RWPE2 (cell line): ENCODE results near the gene PPP1R7.

ENCODE experiments used
- ATAC-seq: fragments of 200-7000 bp; cut with Tn5 transposase; 3 replicates; pipeline ENCODE4 v1.9.1; 2021; ENCODE audit warnings: low read depth
- DNase-seq: peaks from one replicate; pipeline ENCODE4 v3.0.0-alpha.2; 2020; ENCODE audit warnings: low spot score
- H3K27ac ChIP-seq: fragments of 450-650 bp; 2 replicates; pipeline ENCODE4 v1.5.1; 2017; ENCODE audit warnings: mild to moderate bottlenecking; ENCODE audit not compliant: poor library complexity, severe bottlenecking
- H3K27me3 ChIP-seq: fragments of 250-450 bp; sonication (Bioruptor Pico); 2 replicates; pipeline ENCODE4 v1.5.1; 2021; ENCODE audit warnings: mild to moderate bottlenecking, moderate library complexity; ENCODE audit not compliant: insufficient read depth, poor library complexity, severe bottlenecking
- H3K36me3 ChIP-seq: fragments of 250-450 bp; sonication (Bioruptor Pico); 2 replicates; pipeline ENCODE4 v1.5.1; 2020; ENCODE audit warnings: low read depth, mild to moderate bottlenecking, moderate library complexity
- H3K4me1 ChIP-seq: fragments of 250-450 bp; sonication (Bioruptor Pico); 2 replicates; pipeline ENCODE4 v1.5.1; 2021; ENCODE audit warnings: mild to moderate bottlenecking, moderate library complexity; ENCODE audit not compliant: insufficient read depth, poor library complexity, severe bottlenecking
- H3K4me3 ChIP-seq: fragments of 250-450 bp; sonication (Bioruptor Pico); 2 replicates; pipeline ENCODE4 v1.5.1; 2021; ENCODE audit warnings: mild to moderate bottlenecking, moderate library complexity; ENCODE audit not compliant: severe bottlenecking
- H3K9me3 ChIP-seq: fragments of 250-450 bp; sonication (Bioruptor Pico); 2 replicates; pipeline ENCODE4 v1.5.1; 2021; ENCODE audit warnings: mild to moderate bottlenecking, moderate library complexity; ENCODE audit not compliant: severe bottlenecking
- TF ChIP-seq, protein P1 (sequence below): fragments of 450-650 bp; IDR thresholded peaks from one replicate; pipeline ENCODE4 v1.5.1; 2017; ENCODE audit warnings: mild to moderate bottlenecking, moderate library complexity; ENCODE audit not compliant: poor library complexity, severe bottlenecking

Gene PPP1R7

DNA sequence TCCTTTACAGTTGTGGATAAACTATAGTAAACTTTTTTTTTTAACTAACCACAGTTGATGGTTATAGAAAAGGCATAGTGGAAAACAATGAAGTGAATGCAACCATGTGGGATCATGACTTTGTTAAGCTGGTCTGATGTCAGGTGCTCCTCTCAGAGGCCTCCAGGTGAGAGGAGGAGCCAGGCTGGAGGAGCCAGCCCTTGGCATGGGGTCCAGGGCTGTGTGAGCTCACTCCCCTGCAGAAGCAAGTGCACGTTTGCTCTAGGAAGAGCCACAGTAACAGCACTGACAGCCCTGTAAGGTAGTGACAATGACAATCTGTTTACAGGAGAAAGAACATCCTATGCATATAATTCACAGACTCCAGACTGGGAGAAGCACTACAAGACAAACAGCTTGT is 5.7 kb downstream of the PPP1R7 start:
- peaks cover 3% of the 10 kb centered on the region for H3K4me1 ChIP-seq
- TF ChIP-seq, protein P1, sequence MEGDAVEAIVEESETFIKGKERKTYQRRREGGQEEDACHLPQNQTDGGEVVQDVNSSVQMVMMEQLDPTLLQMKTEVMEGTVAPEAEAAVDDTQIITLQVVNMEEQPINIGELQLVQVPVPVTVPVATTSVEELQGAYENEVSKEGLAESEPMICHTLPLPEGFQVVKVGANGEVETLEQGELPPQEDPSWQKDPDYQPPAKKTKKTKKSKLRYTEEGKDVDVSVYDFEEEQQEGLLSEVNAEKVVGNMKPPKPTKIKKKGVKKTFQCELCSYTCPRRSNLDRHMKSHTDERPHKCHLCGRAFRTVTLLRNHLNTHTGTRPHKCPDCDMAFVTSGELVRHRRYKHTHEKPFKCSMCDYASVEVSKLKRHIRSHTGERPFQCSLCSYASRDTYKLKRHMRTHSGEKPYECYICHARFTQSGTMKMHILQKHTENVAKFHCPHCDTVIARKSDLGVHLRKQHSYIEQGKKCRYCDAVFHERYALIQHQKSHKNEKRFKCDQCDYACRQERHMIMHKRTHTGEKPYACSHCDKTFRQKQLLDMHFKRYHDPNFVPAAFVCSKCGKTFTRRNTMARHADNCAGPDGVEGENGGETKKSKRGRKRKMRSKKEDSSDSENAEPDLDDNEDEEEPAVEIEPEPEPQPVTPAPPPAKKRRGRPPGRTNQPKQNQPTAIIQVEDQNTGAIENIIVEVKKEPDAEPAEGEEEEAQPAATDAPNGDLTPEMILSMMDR, result no peak
- no peak for DNase-seq
- no peak overlapping the region for H3K4me3 ChIP-seq
- no peaks in the 10 kb centered on the region for H3K9me3 ChIP-seq
- H3K27ac ChIP-seq, result no peak overlapping the region
- no peaks in the 10 kb centered on the region for H3K27me3 ChIP-seq
- peaks cover 22% of the 10 kb centered on the region; the same call in 1 of the 2 replicates for H3K36me3 ChIP-seq
- no peak for ATAC-seq

- DNase-seq, result no peak
- no peaks in the 10 kb centered on the region for H3K27me3 ChIP-seq
- TF ChIP-seq, protein P1, result no peak
- ATAC-seq, result no peak
- H3K27ac ChIP-seq, result no peak overlapping the region
- H3K4me1 ChIP-seq, result no peaks in the 10 kb centered on the region
- H3K4me3 ChIP-seq, result no peak overlapping the region
- H3K9me3 ChIP-seq, result no peaks in the 10 kb centered on the region
- peaks cover 22% of the 10 kb centered on the region; the same call in 1 of the 2 replicates for H3K36me3 ChIP-seq
Measured at GRCh38 chr2:241156971-241157441, 6.7 kb downstream of the PPP1R7 start.

DNA sequence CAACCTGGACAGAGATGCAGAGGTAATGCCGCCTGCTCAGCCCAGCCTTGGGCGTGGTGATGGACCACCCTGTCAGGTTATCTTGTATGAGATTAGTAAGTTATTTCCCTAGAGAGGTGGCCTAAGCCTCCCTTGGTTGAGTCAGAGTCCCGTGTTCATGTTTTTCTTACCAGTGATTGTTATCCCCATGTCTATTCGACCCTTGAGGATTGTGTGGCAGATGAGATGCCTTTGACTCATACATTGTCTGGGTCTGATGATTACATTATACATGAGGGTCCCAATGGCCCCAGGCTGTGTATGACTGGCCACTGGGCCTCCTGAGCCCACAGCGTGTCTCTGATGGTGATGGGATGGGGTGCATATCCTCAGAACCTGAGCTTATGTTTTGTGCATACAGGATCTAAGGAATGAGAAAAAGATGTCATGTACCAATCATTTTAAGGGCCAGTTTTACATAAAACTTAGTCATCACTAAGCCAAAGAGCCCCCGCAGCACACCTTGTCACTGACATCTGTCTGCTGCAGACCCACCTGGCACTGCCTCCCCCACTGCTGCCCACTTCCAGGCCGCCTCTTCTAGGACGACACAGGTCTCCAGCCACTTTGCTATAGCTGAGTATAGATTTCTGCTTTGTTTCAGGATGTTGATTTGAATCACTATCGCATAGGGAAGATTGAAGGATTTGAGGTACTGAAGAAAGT is 7.7 kb downstream of the PPP1R7 start:
- TF ChIP-seq, protein P1, result no peak
- DNase-seq (no peak), ATAC-seq (no peak)
- H3K27ac ChIP-seq, result no peak overlapping the region
- H3K9me3 ChIP-seq, result no peaks in the 10 kb centered on the region
- H3K4me1 ChIP-seq, result no peaks in the 10 kb centered on the region
- H3K4me3 ChIP-seq, result no peak overlapping the region
- H3K36me3 ChIP-seq, result peaks cover 22% of the 10 kb centered on the region
- no peaks in the 10 kb centered on the region for H3K27me3 ChIP-seq

DNA sequence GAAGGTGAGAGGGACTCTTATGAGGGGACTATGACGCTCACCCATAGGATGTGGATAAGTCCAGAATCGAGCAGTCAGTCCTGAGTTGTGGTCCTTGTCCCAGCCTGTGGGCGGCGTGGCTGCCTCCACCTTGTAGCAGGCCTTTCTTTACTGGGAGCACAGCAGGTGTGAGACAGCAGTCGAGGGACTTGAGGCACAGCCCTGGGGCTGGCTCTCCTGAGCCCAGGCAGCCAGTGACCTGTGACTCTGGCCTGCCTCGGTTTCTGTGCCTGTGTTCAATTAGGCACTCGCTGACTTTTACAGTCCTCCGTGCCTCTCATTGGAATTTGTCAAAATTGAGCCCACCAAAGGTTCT is 8.3 kb downstream of the PPP1R7 start:
- DNase-seq (no peak), ATAC-seq (no peak)
- Histone ChIP-seq H3K27me3 (no peaks in the 10 kb centered on the region), H3K27ac (no peak overlapping the region), H3K36me3 (peaks cover 28% of the 10 kb centered on the region), H3K4me1 (no peaks in the 10 kb centered on the region), H3K4me3 (no peak overlapping the region), H3K9me3 (no peaks in the 10 kb centered on the region)
- TF ChIP-seq, protein P1, result no peak

DNA sequence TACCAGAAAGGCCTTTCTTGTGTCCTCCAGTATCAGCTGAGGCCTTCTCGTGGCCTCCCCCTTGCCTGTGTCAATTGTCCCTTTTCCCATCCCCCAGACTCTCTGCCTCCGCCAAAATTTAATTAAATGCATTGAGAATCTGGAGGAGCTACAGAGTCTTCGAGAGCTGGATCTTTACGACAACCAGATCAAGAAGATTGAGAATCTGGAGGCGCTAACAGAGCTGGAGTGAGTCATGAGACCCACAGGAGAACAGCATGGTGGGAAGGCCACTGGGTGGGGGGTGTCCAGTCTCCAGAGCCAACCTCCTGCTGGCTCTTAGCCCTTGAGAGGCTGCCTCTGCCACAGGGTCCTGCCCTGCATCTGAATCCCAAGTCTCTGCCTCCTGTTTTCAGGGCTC is 8.8 kb downstream of the PPP1R7 start:
- TF ChIP-seq, protein P1, result no peak
- ATAC-seq (no peak), DNase-seq (no peak)
- Histone ChIP-seq H3K27me3 (no peaks in the 10 kb centered on the region), H3K27ac (no peak overlapping the region), H3K4me1 (no peaks in the 10 kb centered on the region), H3K36me3 (peaks cover 31% of the 10 kb centered on the region), H3K4me3 (no peak overlapping the region), H3K9me3 (no peaks in the 10 kb centered on the region)
